Prostate gland (tissue), 2 donors: ENCODE results near the gene KRTAP10-2.
"Not testable (repeated sequence)": the region's sequence is repeated elsewhere in the genome, so short reads cannot be mapped to it uniquely, and the experiment has no call there.

Experiments
- CTCF ChIP-seq, 4 experiments: fragments of 200-600 bp in 2 of 4; fragments of 450-650 bp in 2 of 4; sonication (generic) in 2 of 4; IDR thresholded peaks; 1 replicate in 3 of 4; 2 replicates in 1 of 4; pipeline ENCODE4 v1.5.1; 2016 to 2019; ENCODE audit warnings: antibody characterized with exemption in 4 of 4, mild to moderate bottlenecking in 2 of 4, moderate library complexity in 2 of 4
- POLR2AphosphoS5 ChIP-seq: sonication (generic); formaldehyde crosslinking; IDR thresholded peaks from one replicate; pipeline ENCODE4 v1.6.1; 2017; ENCODE audit warnings: antibody characterized with exemption

GRCh38 chr21:44601091-44601490 lies 49.8 kb upstream of the KRTAP10-2 start:
- not testable (repeated sequence) for TF ChIP-seq CTCF (IDR thresholded peaks at IDR 0.05); POLR2AphosphoS5
